Activated CD4-positive, alpha-beta memory T cell treated with anti-CD3 and anti-CD28 coated beads for 36 hours (primary cell): ENCODE results near the gene TFPI2. TPM values are rescaled to one million over a fixed set of nuclear protein-coding genes. Genes with fewer than 3 reads are reported as not detected.

Experiments
- CTCF ChIA-PET: fragments of 350-600 bp; sonication (Branson Sonifier 250); formaldehyde crosslinking; loops from one replicate; lab custom pipeline; 2021; ENCODE audit warnings: antibody characterized with exemption, inconsistent platforms; lab: Charles Lee
- POLR2A ChIA-PET: fragments of 350-600 bp; sonication (Branson Sonifier 250); formaldehyde crosslinking; loops from one replicate; lab custom pipeline; 2021; ENCODE audit warnings: antibody characterized with exemption; lab: Charles Lee
- DNase-seq: peaks from one replicate; pipeline ENCODE4 v3.0.0-alpha.2; 2020
- H3K27ac Mint-ChIP-seq: one replicate; pipeline ENCODE4 v1.8.0; 2021; ENCODE audit warnings: mixed read lengths
- H3K27me3 Mint-ChIP-seq: one replicate; pipeline ENCODE4 v1.8.0; 2021; ENCODE audit warnings: mixed read lengths
- H3K36me3 Mint-ChIP-seq: one replicate; pipeline ENCODE4 v1.8.0; 2021; ENCODE audit warnings: mixed read lengths
- H3K4me1 Mint-ChIP-seq: one replicate; pipeline ENCODE4 v1.8.0; 2021; ENCODE audit warnings: low read depth, mixed read lengths
- H3K4me3 Mint-ChIP-seq: one replicate; pipeline ENCODE4 v1.8.0; 2021; ENCODE audit warnings: mild to moderate bottlenecking, mixed read lengths
- H3K9me3 Mint-ChIP-seq: one replicate; pipeline ENCODE4 v1.8.0; 2021; ENCODE audit warnings: mixed read lengths
- intact Hi-C: fragments of 100-400 bp; cut with micrococcal nuclease; formaldehyde crosslinking; loops from one replicate; pipeline ENCODE4 v1.15.1; 2023
- total RNA-seq, 2 experiments: library from RNA; stranded (reverse); gene quantifications; one replicate each; pipeline ENCODE4 v1.2.3, GENCODE V29; 2021

TFPI2 gene, protein sequence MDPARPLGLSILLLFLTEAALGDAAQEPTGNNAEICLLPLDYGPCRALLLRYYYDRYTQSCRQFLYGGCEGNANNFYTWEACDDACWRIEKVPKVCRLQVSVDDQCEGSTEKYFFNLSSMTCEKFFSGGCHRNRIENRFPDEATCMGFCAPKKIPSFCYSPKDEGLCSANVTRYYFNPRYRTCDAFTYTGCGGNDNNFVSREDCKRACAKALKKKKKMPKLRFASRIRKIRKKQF
- not detected for total RNA-seq

DNA sequence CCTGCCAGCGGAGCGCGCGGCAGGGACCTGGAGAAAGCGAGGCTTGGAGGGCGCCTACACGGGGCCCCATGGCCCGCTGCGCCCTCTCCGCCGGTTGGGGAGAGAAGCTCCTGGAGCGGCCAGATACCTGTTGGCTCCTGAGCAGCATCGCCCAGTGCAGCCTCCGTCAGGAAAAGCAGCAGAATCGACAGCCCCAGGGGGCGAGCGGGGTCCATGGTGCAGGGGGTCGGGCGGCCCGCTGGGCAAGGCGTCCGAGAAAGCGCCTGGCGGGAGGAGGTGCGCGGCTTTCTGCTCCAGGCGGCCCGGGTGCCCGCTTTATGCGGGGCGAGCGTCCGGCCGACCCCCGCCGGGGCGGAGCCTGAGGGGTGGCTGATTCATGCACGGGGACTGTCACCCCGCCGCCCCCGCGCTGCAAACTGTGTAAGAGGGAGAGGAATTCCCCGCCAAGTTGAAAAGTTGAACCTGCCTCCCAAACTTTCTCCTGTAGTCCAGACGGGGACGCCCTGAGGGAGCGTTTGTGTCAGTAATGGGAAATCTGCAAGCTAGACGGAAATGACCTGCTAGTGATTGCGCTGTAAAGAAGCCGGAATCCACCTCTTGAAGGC is at the start of gene TFPI2:
Gene TFPI2, minus strand, starts transcription at position 290 of the 605 bp plus-strand sequence. Its CDS starts 75 bp downstream, at position 215.
- CTCF ChIA-PET, result no interaction called here
- intact Hi-C loops, result no loop called here
- Mint-ChIP-seq H3K27ac (no peak within 1 kb of the TSS), H3K36me3 (no peaks in the 10 kb centered on the region), H3K9me3 (no peaks in the 10 kb centered on the region), H3K4me1 (peaks cover 12% of the 10 kb centered on the region), H3K4me3 (peak within 1 kb of the TSS; percentile 49), H3K27me3 (peaks cover 45% of the 10 kb centered on the region)
- POLR2A ChIA-PET, result no interaction called here
- DNase-seq, result peak; percentile 31

DNA sequence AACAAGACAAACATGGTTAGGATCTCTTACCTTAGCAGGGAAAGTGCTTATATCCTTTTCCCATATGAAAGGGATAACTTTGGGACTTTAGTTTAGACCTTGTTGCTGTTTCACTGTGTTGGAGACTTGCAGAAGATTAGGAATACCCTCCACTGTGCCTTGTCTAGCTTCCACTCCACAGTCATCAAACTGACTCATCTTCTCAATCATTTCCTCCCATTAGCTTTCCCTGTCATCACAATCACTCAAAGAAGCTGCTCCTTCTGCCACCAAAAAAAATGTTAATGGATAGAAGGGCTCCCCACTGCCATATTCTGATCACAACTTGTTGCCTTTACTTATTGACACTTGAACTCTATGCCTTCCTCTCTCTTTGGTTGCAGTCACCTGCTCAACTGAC is 47.7 kb upstream of the TFPI2 start:
- POLR2A ChIA-PET, result no interaction called here

GRCh38 chr7:93937818-93938217 is 47.3 kb upstream of the TFPI2 start:
- intact Hi-C loops, result no loop called here
- H3K4me3 Mint-ChIP-seq, result no peak overlapping the region
- H3K4me1 Mint-ChIP-seq, result no peaks in the 10 kb centered on the region
- ChIA-PET POLR2A (no interaction called here), CTCF (no interaction called here)
- H3K9me3 Mint-ChIP-seq, result no peaks in the 10 kb centered on the region
- H3K27ac Mint-ChIP-seq, result no peak overlapping the region
- no peaks in the 10 kb centered on the region for H3K36me3 Mint-ChIP-seq
- no peak for DNase-seq
- no peaks in the 10 kb centered on the region for H3K27me3 Mint-ChIP-seq

More for the DNA sequence above, 47.7 kb upstream of the TFPI2 start:
- H3K27ac Mint-ChIP-seq, result no peak overlapping the region
- intact Hi-C loops, result no loop called here
- no peak for DNase-seq
- no peaks in the 10 kb centered on the region for H3K36me3 Mint-ChIP-seq
- H3K9me3 Mint-ChIP-seq, result no peaks in the 10 kb centered on the region
- H3K4me1 Mint-ChIP-seq, result no peaks in the 10 kb centered on the region
- no peak overlapping the region for H3K4me3 Mint-ChIP-seq
- H3K27me3 Mint-ChIP-seq, result no peaks in the 10 kb centered on the region
- CTCF ChIA-PET, result no interaction called here

DNA sequence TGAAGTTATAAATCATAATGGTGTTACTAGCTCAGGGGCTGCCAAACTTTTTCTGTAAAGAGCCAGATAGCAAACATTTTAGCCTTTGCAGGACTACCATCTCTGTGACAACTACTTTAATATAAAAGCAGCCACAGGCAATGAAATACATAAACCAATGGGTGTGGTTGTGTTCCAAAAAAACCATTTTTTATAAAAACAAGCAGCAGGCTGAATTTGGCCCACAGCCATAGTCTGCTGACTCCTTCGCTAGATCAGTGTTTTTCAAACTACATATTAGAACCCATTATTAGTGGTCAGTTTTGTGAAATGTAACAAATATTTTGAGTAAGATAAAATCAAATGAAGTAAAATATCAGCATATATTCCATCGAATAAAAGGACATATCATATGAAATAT is 44.5 kb upstream of the TFPI2 start:
- Mint-ChIP-seq H3K27me3 (peaks cover under 1% of the 10 kb centered on the region), H3K9me3 (no peaks in the 10 kb centered on the region), H3K36me3 (no peaks in the 10 kb centered on the region), H3K27ac (no peak overlapping the region), H3K4me1 (no peaks in the 10 kb centered on the region), H3K4me3 (no peak overlapping the region)
- ChIA-PET CTCF (no interaction called here), POLR2A (no interaction called here)
- DNase-seq, result no peak
- intact Hi-C loops, result no loop called here

DNA sequence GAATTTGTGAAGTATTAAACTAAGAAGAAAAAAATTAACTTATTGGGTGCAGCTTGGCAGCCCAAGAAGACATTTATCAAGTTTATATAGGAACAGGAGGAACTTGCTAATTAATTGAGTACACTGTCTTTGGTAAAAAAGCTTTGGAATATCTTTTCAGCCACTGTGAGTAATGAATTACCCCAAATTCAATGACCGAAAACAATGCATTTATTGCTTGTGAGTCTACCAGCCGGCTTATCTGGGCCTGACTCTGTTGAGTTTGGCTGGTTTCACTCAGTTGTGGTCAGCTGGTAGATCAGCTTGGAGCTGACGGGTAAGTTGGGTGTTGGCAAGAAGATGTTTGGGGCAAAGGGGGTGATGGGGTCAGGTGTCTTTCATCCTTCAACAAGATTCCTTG is 42.6 kb upstream of the TFPI2 start:
- Mint-ChIP-seq H3K4me3 (no peak overlapping the region), H3K27me3 (peaks cover 4% of the 10 kb centered on the region), H3K36me3 (no peaks in the 10 kb centered on the region), H3K9me3 (no peaks in the 10 kb centered on the region), H3K27ac (no peak overlapping the region), H3K4me1 (no peaks in the 10 kb centered on the region)
- POLR2A ChIA-PET, result no interaction called here
- intact Hi-C loops, result no loop called here
- CTCF ChIA-PET, result no interaction called here
- no peak for DNase-seq

GRCh38 chr7:93931655-93932054 is 41.1 kb upstream of the TFPI2 start:
- intact Hi-C loops, result no loop called here
- no peak overlapping the region for H3K27ac Mint-ChIP-seq
- DNase-seq, result no peak
- H3K36me3 Mint-ChIP-seq, result no peaks in the 10 kb centered on the region
- no peaks in the 10 kb centered on the region for H3K4me1 Mint-ChIP-seq
- H3K4me3 Mint-ChIP-seq, result no peak overlapping the region
- POLR2A ChIA-PET, result interaction anchor here (0.6 kb wide), 1 partner anchor 10 kb away, joined by 3 read pairs; no protein-coding TSS in a partner anchor
- no peaks in the 10 kb centered on the region for H3K9me3 Mint-ChIP-seq
- CTCF ChIA-PET, result interaction anchor here (1.5 kb wide), 1 partner anchor 10 kb away, joined by 3 read pairs; the partner anchor contains the start of gene GNG11
- H3K27me3 Mint-ChIP-seq, result peaks cover 4% of the 10 kb centered on the region

DNA sequence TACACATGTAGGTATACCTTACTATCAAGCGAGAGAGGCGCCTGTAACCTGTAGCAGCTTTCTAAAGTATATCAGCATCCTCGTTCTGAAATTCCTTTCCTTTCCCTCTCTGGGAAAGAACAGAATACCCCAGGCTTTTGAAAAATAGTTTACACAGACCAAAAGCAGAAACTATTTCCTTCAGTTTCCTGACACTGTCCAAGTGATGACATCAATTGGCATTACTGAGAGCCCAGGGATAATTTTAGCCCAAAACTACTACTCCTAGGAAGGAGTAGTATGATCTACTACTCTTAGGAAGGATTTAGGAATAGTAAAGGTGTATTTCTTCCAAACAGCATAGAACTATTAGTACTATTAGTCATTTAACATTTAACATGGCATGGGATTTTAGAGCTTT is 37.0 kb upstream of the TFPI2 start:
- POLR2A ChIA-PET, result no interaction called here
- no peaks in the 10 kb centered on the region for H3K4me1 Mint-ChIP-seq
- H3K27me3 Mint-ChIP-seq, result peaks cover 15% of the 10 kb centered on the region

DNA sequence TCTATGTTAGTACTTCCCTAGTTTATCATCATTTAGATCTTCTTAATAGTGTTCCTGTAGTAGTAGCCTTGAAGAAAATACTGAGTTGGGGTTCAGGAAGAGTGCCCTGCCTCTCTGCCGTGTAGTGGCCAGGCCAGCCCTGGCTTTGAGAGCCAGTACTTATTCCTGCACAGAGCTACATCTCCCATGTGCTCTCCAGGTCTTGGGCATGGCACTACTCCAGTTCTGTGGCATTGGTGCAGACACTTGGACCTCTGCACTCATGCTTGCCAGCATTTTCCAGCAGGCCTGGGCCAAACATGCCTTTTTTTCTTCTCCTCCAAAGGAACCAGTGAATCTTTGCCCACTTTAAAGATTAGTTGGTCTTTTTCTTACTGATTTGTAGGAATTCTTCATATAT is 36.2 kb upstream of the TFPI2 start:
- Mint-ChIP-seq H3K36me3 (no peaks in the 10 kb centered on the region), H3K27me3 (peaks cover 17% of the 10 kb centered on the region), H3K4me3 (no peak overlapping the region), H3K9me3 (no peaks in the 10 kb centered on the region), H3K4me1 (peaks cover 2% of the 10 kb centered on the region), H3K27ac (no peak overlapping the region)
- POLR2A ChIA-PET, result no interaction called here
- CTCF ChIA-PET, result no interaction called here
- intact Hi-C loops, result no loop called here
- no peak for DNase-seq

More for the DNA sequence above, 37.0 kb upstream of the TFPI2 start:
- Mint-ChIP-seq H3K36me3 (no peaks in the 10 kb centered on the region), H3K27ac (no peak overlapping the region), H3K9me3 (no peaks in the 10 kb centered on the region), H3K4me3 (no peak overlapping the region)
- CTCF ChIA-PET, result interaction anchor here (0.6 kb wide), 1 partner anchor 698 kb away, joined by 3 read pairs; no protein-coding TSS in a partner anchor
- no peak for DNase-seq
- intact Hi-C loops, result no loop called here

- Mint-ChIP-seq H3K4me1 (peaks cover 2% of the 10 kb centered on the region), H3K27ac (no peak overlapping the region), H3K9me3 (no peaks in the 10 kb centered on the region), H3K4me3 (no peak overlapping the region), H3K36me3 (no peaks in the 10 kb centered on the region), H3K27me3 (peaks cover 26% of the 10 kb centered on the region)
- intact Hi-C loops, result no loop called here
- ChIA-PET POLR2A (no interaction called here), CTCF (no interaction called here)
- no peak for DNase-seq
Measured at GRCh38 chr7:93923942-93924341, 33.4 kb upstream of the TFPI2 start.

DNA sequence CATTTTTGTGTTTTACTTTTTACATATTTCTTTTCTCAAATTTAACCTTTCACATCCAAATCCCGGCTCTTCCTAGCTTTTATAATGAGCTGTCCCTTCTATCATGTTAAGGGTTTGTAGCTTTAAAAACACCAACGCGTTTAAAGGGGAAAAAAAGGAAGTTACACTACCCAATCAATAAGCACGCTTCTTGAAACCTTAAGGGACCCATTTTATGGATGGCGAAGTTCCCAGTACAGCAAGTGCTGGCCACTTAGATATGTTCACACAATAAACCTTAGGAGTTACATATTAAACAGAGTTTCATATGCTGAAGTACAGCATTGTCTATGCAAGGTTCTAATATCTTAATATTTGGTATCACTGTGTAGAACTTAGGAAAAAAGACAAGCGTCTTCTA is 32.7 kb upstream of the TFPI2 start:
- H3K27me3 Mint-ChIP-seq, result peaks cover 25% of the 10 kb centered on the region
- H3K4me3 Mint-ChIP-seq, result no peak overlapping the region
- H3K9me3 Mint-ChIP-seq, result no peaks in the 10 kb centered on the region
- no peak overlapping the region for H3K27ac Mint-ChIP-seq
- POLR2A ChIA-PET, result no interaction called here
- no peaks in the 10 kb centered on the region for H3K36me3 Mint-ChIP-seq
- DNase-seq, result no peak
- peaks cover 2% of the 10 kb centered on the region for H3K4me1 Mint-ChIP-seq
- intact Hi-C loops, result no loop called here
- CTCF ChIA-PET, result no interaction called here

DNA sequence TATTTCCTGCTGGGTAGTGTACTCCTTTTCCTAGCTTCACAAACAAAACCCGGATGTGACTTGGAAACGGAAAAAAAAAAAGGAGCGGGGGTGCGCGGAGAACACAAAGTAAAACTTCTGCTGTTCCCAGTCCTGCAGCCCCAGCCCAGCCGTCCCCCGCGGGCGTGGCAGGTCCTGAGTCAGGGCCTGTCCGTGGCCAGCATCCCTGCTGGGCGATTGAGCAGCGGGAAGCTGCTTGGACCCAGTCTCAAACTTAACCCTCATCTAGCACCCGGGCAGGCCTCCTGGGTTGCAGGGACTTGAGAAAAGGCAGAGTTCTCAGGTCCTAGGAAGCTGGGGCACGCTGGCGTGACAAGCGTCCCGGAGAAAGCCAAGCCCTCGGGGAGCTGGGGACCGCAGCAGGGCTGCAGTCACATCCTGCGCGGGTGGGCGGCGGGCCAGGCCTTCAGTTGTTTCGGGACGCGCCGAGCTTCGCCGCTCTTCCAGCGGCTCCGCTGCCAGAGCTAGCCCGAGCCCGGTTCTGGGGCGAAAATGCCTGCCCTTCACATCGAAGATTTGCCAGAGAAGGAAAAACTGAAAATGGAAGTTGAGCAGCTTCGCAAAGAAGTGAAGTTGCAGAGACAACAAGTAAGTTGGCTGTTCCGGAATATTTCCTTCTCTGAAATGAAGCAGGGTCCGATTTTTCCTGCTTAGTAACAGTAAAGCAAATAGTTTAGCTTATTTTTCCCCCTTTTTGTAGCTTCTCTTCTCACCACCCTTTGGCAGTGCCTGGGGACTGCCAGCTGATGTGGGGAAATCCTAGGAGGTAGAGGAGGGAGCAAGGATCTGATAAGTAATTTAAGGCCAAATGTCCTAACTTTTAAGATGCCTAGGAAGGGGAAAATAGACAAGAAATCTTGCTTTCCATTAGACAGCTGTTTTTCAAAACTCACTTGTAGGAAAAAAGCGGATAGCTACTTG is 31.3 kb upstream of the TFPI2 start, which contains the start of gene GNG11:
Gene GNG11, plus strand, starts transcription at position 129 of the 960 bp plus-strand sequence. Its CDS starts 403 bp downstream, at position 532.
- POLR2A ChIA-PET, result interaction anchor here (1.0 kb wide), 1 partner anchor 10 kb away, joined by 3 read pairs; no protein-coding TSS in a partner anchor
- Mint-ChIP-seq H3K9me3 (no peaks in the 10 kb centered on the region), H3K27ac (no peak within 1 kb of the TSS), H3K36me3 (no peaks in the 10 kb centered on the region), H3K4me3 (peak within 1 kb of the TSS; percentile 63), H3K4me1 (peaks cover 2% of the 10 kb centered on the region), H3K27me3 (peaks cover 28% of the 10 kb centered on the region)
- DNase-seq, result peak; percentile 43
- CTCF ChIA-PET, result interaction anchor here (0.6 to 1.7 kb wide), 5 partner anchors 9 to 300 kb away, joined by 3 to 5 read pairs (median 3); no protein-coding TSS in a partner anchor
- intact Hi-C loops, result no loop called here

DNA sequence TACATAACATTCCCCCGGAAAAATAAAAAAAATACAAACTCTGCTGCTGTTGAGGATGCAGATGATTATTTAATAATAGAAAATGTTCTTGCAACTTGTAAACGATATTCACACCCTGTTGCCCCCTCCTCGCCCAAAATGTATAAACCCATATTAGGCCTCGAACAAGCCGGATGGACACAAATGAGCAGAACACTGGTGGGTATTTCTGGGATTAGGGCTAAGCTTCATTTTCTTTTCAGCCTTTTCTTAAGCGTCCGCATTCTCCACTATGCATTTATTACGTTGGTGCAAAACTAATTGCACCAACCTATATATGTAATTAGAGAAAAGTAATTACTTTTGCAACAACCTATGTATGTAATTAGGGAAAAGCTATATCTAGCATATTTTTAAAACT is 30.6 kb upstream of the TFPI2 start:
- ChIA-PET CTCF (interaction anchor here (1.0 to 1.7 kb wide), 4 partner anchors 10 to 166 kb away, joined by 3 to 5 read pairs (median 4); no protein-coding TSS in a partner anchor), POLR2A (no interaction called here)
- Mint-ChIP-seq H3K27ac (no peak overlapping the region), H3K36me3 (no peaks in the 10 kb centered on the region), H3K4me3 (no peak overlapping the region), H3K27me3 (peaks cover 28% of the 10 kb centered on the region), H3K4me1 (peaks cover 2% of the 10 kb centered on the region), H3K9me3 (no peaks in the 10 kb centered on the region)
- no peak for DNase-seq
- intact Hi-C loops, result no loop called here
